ENCODE measurements around the gene HCRT.

Gene HCRT

GRCh38 chr17:42179911-42180410, 5.3 kb downstream of the HCRT start:
- Histone ChIP-seq H3K36me3 (ENCODE audit: control insufficient read depth, insufficient read depth, low read length) (no peaks in the 10 kb centered on the region), H3K4me1 (peaks cover 24% of the 10 kb centered on the region), H3K4me2 (ENCODE audit: low read length) (no peak overlapping the region), H3K4me3 (ENCODE audit: low read depth, low read length) (no peak overlapping the region), H3K9ac (no peak overlapping the region), H3K27me3 (ENCODE audit: control insufficient read depth, insufficient read depth, low read length) (peaks cover 6% of the 10 kb centered on the region), H3K79me2 (no peaks in the 10 kb centered on the region), H3K27ac (no peak overlapping the region), H2AFZ (peak overlapping the region; percentile 97), H3K9me3 (ENCODE audit: control insufficient read depth, low read length) (no peaks in the 10 kb centered on the region)
- no peak for TF ChIP-seq CTCF (IDR thresholded peaks at IDR 0.05)

GRCh38 chr17:42179335-42179734, 5.9 kb downstream of the HCRT start:
- no peak for TF ChIP-seq CTCF (IDR thresholded peaks at IDR 0.05)
- Histone ChIP-seq H2AFZ (no peak overlapping the region), H3K36me3 (ENCODE audit: control insufficient read depth, insufficient read depth, low read length) (no peaks in the 10 kb centered on the region), H3K79me2 (no peaks in the 10 kb centered on the region), H3K4me1 (peaks cover 20% of the 10 kb centered on the region), H3K9ac (no peak overlapping the region), H3K4me3 (ENCODE audit: low read depth, low read length) (no peak overlapping the region), H3K4me2 (ENCODE audit: low read length) (no peak overlapping the region), H3K27me3 (ENCODE audit: control insufficient read depth, insufficient read depth, low read length) (peaks cover 6% of the 10 kb centered on the region), H3K9me3 (ENCODE audit: control insufficient read depth, low read length) (no peaks in the 10 kb centered on the region), H3K27ac (no peak overlapping the region)

GRCh38 chr17:42178817-42179216, 6.4 kb downstream of the HCRT start:
- peaks cover 6% of the 10 kb centered on the region for H3K27me3 ChIP-seq (ENCODE audit: control insufficient read depth, insufficient read depth, low read length)
- H3K9me3 ChIP-seq (ENCODE audit: control insufficient read depth, low read length) = no peaks in the 10 kb centered on the region

GRCh38 chr17:42177684-42178083, 7.6 kb downstream of the HCRT start:
- Histone ChIP-seq H3K27me3 (ENCODE audit: control insufficient read depth, insufficient read depth, low read length) (peaks cover 6% of the 10 kb centered on the region), H3K79me2 (no peaks in the 10 kb centered on the region), H2AFZ (no peak overlapping the region), H3K4me2 (ENCODE audit: low read length) (no peak overlapping the region), H3K4me3 (ENCODE audit: low read depth, low read length) (no peak overlapping the region), H3K9ac (no peak overlapping the region), H3K4me1 (peaks cover 9% of the 10 kb centered on the region), H3K9me3 (ENCODE audit: control insufficient read depth, low read length) (no peaks in the 10 kb centered on the region), H3K27ac (no peak overlapping the region), H3K36me3 (ENCODE audit: control insufficient read depth, insufficient read depth, low read length) (no peaks in the 10 kb centered on the region)
- TF ChIP-seq CTCF (IDR thresholded peaks at IDR 0.05) = no peak

More at GRCh38 chr17:42178817-42179216, 6.4 kb downstream of the HCRT start:
- TF ChIP-seq CTCF (IDR thresholded peaks at IDR 0.05) = no peak
- H3K4me3 ChIP-seq (ENCODE audit: low read depth, low read length) = no peak overlapping the region
- peak overlapping the region; percentile 28 for H2AFZ ChIP-seq
- peaks cover 17% of the 10 kb centered on the region for H3K4me1 ChIP-seq
- no peak overlapping the region for H3K4me2 ChIP-seq (ENCODE audit: low read length)
- H3K36me3 ChIP-seq (ENCODE audit: control insufficient read depth, insufficient read depth, low read length) = no peaks in the 10 kb centered on the region
- H3K9ac ChIP-seq = no peak overlapping the region
- H3K27ac ChIP-seq = no peak overlapping the region
- H3K79me2 ChIP-seq = no peaks in the 10 kb centered on the region

GRCh38 chr17:42174126-42174783, 11.0 kb downstream of the HCRT start:
- Histone ChIP-seq H3K9ac (no peak overlapping the region), H3K4me3 (ENCODE audit: low read depth, low read length) (no peak overlapping the region), H3K9me3 (ENCODE audit: control insufficient read depth, low read length) (no peaks in the 10 kb centered on the region), H3K79me2 (no peaks in the 10 kb centered on the region), H3K4me2 (ENCODE audit: low read length) (no peak overlapping the region), H3K36me3 (ENCODE audit: control insufficient read depth, insufficient read depth, low read length) (no peaks in the 10 kb centered on the region), H3K27ac (no peak overlapping the region), H3K4me1 (no peaks in the 10 kb centered on the region), H2AFZ (no peak overlapping the region), H3K27me3 (ENCODE audit: control insufficient read depth, insufficient read depth, low read length) (no peaks in the 10 kb centered on the region)
- TF ChIP-seq CTCF (IDR thresholded peaks at IDR 0.05) = no peak

All from parathyroid adenoma (tissue), 2 donors.